ENCODE data around the gene PSMD8. TPM values are rescaled to one million over a fixed set of nuclear protein-coding genes. Genes with fewer than 3 reads are reported as not detected.

The PSMD8 gene
- total RNA-seq, 2 experiments from 2014 or later = 169 to 238 TPM

DNA sequence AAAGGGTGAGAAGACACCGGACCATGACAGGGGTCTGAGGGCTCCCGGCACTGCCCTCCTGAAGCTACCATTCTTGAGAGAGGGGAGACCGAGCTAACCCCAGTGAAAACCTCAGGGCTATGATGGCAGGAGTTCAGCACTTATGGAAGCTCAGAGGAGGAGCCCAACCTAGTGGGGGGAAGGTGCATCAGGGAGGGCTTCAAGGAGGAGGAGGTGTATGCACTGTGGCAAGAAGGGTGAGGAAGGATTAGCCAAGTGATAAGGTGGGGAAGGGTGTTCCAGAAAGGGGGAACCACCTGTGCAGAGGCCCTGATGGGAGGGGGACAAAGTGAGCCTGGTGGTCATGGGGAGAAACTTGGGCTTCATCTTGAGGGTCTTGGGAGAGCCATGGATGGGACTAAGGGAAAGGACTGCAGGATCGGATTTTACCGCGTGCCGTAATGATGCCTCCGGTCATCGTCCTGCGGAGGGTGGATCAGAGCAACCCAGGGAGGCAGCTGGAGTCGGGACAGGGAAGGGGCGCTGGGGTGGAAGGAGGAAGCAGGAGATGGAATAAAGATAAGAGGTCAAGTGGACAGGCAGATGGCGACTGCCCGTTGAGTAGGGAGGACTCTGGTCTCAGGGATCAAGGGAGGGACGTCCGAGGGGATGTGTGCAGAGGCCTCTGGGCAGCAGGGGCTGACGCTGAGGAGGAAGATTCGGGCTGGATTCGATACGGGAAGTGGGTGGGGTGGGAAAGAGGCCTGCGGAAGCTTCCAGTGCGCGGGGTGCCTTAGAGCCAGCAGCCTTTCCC is 13.3 kb upstream of the PSMD8 start:
- CTCF ChIA-PET (ENCODE audit: unreplicated experiment) = interaction anchor here (0.6 kb wide), 1 partner anchor 41 kb away, joined by 4 read pairs; no protein-coding TSS in a partner anchor
- peak overlapping the region; percentile 90 for H3K4me2 ChIP-seq (ENCODE audit: low read length)
- no peak overlapping the region for H3K27ac ChIP-seq (ENCODE audit: low read depth, low read length, poor library complexity, severe bottlenecking)
- TF ChIP-seq EZH2phosphoT487 (IDR thresholded peaks at IDR 0.05; ENCODE audit: borderline replicate concordance, low read depth, low read length) = no peak
- TF ChIP-seq, protein P1, sequence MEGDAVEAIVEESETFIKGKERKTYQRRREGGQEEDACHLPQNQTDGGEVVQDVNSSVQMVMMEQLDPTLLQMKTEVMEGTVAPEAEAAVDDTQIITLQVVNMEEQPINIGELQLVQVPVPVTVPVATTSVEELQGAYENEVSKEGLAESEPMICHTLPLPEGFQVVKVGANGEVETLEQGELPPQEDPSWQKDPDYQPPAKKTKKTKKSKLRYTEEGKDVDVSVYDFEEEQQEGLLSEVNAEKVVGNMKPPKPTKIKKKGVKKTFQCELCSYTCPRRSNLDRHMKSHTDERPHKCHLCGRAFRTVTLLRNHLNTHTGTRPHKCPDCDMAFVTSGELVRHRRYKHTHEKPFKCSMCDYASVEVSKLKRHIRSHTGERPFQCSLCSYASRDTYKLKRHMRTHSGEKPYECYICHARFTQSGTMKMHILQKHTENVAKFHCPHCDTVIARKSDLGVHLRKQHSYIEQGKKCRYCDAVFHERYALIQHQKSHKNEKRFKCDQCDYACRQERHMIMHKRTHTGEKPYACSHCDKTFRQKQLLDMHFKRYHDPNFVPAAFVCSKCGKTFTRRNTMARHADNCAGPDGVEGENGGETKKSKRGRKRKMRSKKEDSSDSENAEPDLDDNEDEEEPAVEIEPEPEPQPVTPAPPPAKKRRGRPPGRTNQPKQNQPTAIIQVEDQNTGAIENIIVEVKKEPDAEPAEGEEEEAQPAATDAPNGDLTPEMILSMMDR (conservative IDR thresholded peaks at IDR 0.05; ENCODE audit: low read length) = no peak
- peak overlapping the region; percentile 71 for H3K4me3 ChIP-seq (ENCODE audit: low read depth, low read length, poor library complexity, severe bottlenecking)
- no peak for DNase-seq (ENCODE audit: low spot score)
- no TSS peak for BruUV-seq (replicated peaks)
- POLR2A ChIA-PET = interaction anchor here (0.6 to 1.8 kb wide), 2 partner anchors 13 to 139 kb away, joined by 3 to 10 read pairs; partner anchors contain the start of gene PSMD8
- peaks cover 11% of the 10 kb centered on the region for H3K4me1 ChIP-seq (ENCODE audit: insufficient read depth, low read length, poor library complexity, severe bottlenecking)
- 0 out of 2 replicates have a peak overlapping the region, but pooled peaks have one; percentile 32 for H2AFZ ChIP-seq (ENCODE audit: low read length)
- no peaks in the 10 kb centered on the region for H3K9me3 ChIP-seq (ENCODE audit: low read length)
- no peaks in the 10 kb centered on the region for H3K9me2 ChIP-seq (ENCODE audit: insufficient read depth, low read length)
- no peaks in the 10 kb centered on the region for H3K36me3 ChIP-seq (ENCODE audit: insufficient read depth, low read length)
- H3K79me2 ChIP-seq (ENCODE audit: insufficient read depth, low read depth, low read length) = no peaks in the 10 kb centered on the region
- no peaks in the 10 kb centered on the region for H4K20me1 ChIP-seq (ENCODE audit: insufficient read depth, low read length)
- intact Hi-C loops (cut with micrococcal nuclease; ENCODE audit: unreplicated experiment) = no loop called here

DNA sequence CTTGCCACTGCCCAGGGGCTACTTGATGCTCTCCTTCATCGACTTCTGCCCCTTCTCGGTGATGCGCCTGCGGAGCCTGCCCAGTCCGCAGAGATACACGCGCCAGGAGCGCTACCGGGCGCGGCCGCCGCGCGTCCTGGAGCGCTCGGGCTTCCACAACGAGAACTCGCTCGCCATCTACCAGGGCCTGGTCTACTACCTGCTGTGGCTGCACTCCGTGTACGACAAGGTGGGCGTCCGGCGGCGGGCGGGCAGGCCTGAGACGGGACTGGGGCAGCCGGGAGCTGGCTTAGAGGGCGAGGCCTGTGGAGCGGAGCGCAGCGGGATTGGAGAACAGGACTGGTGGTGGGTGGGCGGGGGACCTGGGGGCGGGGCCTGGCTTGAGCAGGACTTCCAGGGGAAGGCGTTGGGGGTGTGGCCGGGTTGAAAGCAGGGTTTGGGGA is 12.7 kb upstream of the PSMD8 start:
- H3K79me2 ChIP-seq (ENCODE audit: insufficient read depth, low read depth, low read length) = no peaks in the 10 kb centered on the region
- H2AFZ ChIP-seq (ENCODE audit: low read length) = peak overlapping the region; percentile 32; the same call in 1 of the 2 replicates
- H3K4me3 ChIP-seq (ENCODE audit: low read depth, low read length, poor library complexity, severe bottlenecking) = peak overlapping the region; percentile 71
- no peaks in the 10 kb centered on the region for H4K20me1 ChIP-seq (ENCODE audit: insufficient read depth, low read length)
- H3K9me2 ChIP-seq (ENCODE audit: insufficient read depth, low read length) = no peaks in the 10 kb centered on the region
- no TSS peak for BruUV-seq (replicated peaks)
- intact Hi-C loops (cut with micrococcal nuclease; ENCODE audit: unreplicated experiment) = no loop called here
- TF ChIP-seq, protein P1 (conservative IDR thresholded peaks at IDR 0.05; ENCODE audit: low read length) = 0 out of 2 replicates have a peak, but pooled peaks have one; percentile 14
- TF ChIP-seq EZH2phosphoT487 (IDR thresholded peaks at IDR 0.05; ENCODE audit: borderline replicate concordance, low read depth, low read length) = no peak
- CTCF ChIA-PET (ENCODE audit: unreplicated experiment) = no interaction called here
- POLR2A ChIA-PET = interaction anchor here (1.1 to 1.8 kb wide), 2 partner anchors 12 to 13 kb away, joined by 8 to 10 read pairs; partner anchors contain the start of gene PSMD8
- peak overlapping the region; percentile 90 for H3K4me2 ChIP-seq (ENCODE audit: low read length)
- peak; percentile 82 for DNase-seq (ENCODE audit: low spot score)
- no peak overlapping the region for H3K27ac ChIP-seq (ENCODE audit: low read depth, low read length, poor library complexity, severe bottlenecking)
- peaks cover 11% of the 10 kb centered on the region for H3K4me1 ChIP-seq (ENCODE audit: insufficient read depth, low read length, poor library complexity, severe bottlenecking)
- no peaks in the 10 kb centered on the region for H3K36me3 ChIP-seq (ENCODE audit: insufficient read depth, low read length)
- H3K9me3 ChIP-seq (ENCODE audit: low read length) = no peaks in the 10 kb centered on the region
